CMK (cell line): ENCODE measurements around the gene BOD1L1.

Experiments used
- DNase-seq: peaks from one replicate; pipeline ENCODE4 v3.0.0-alpha.2; 2010; ENCODE audit warnings: low read depth

The BOD1L1 gene

DNA sequence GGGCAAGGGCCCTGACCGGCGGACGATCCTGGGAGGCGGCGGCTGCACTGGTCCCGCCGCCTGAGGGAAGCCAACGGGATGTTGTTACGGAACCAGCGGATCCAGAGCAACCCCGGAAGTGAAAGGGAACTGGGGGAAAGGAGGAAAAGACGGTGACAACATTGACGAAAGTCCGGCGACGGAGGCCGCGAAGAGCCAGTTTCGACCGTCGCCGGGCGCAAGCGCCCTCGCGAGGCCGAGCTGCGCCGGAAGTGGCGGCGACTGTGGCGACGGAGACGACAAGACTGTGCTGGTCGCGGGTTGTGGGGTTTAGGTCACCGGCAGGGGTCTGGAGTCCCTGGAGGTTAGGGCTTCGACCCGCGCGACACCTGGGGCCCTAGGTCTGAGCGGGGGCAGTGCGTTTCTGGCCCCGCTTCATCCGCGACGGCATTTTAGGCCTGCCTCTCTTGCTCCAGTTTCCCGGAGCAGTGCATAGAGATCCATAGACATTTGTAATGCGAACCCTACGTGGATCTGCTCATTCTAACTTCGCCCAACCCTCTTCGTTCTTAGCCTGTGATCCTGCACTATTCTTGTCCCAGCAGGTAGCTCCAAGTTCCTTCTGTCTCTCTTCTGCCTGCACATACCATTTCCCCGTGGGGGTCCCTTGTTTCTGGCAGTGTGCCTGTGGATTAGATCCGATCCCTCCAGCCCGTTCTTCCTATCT lies at the start of gene BOD1L1:
Gene BOD1L1 (minus strand): TSS at position 120 of the 706 bp plus-strand sequence. CDS start 138 bp downstream, outside the sequence.
- DNase-seq, result peak; percentile 76

GRCh38 chr4:13674971-13675370 lies 47.4 kb upstream of the BOD1L1 start:
- DNase-seq, result no peak

- DNase-seq, result no peak
Observed at GRCh38 chr4:13673167-13673566, 45.6 kb upstream of the BOD1L1 start.

GRCh38 chr4:13670456-13671160 lies 43.1 kb upstream of the BOD1L1 start:
- DNase-seq, result no peak

DNA sequence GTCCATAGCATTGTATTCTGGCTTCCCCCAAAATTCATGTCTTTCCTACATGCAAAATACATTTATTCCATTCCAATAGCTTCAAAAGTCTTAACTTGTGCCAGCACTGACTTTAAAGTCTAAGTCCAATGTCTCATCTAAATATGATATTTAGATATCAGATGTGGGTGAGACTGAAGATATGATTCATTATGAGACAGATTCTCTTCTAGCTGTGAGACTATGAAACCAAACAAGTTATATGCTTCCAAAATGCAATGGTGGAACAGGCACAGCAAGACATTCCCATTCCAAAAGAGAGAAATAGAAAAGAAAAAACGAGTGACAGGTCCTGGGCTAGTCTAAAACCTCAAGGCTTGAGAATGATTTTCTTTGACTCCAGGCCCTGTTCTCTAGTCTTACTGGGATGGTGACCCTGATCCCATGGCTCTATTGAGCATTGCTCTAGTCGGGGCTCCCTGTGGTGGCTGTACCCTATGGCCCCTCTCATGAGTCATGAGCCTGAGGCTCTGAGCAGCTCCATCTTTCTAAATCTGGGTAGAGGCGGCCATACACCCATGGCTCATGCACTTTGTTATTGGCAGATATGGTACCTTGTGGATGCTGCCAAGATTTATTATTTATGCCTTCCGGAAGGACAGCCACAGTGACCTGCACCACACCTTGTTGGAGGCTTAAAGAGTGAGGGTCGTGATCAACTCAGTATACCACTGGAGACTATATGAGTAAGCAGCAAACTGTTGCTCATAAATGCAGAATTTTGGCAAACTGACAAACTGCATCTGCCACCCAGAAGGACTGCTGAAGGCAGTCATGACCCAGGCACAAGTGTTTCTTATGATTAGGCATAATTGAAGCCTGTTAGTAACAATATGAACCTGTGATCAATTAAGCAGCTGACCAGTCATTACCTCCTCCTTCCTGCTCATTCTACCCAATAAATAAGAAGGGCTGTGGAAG lies 38.5 kb upstream of the BOD1L1 start:
- no peak for DNase-seq

DNA sequence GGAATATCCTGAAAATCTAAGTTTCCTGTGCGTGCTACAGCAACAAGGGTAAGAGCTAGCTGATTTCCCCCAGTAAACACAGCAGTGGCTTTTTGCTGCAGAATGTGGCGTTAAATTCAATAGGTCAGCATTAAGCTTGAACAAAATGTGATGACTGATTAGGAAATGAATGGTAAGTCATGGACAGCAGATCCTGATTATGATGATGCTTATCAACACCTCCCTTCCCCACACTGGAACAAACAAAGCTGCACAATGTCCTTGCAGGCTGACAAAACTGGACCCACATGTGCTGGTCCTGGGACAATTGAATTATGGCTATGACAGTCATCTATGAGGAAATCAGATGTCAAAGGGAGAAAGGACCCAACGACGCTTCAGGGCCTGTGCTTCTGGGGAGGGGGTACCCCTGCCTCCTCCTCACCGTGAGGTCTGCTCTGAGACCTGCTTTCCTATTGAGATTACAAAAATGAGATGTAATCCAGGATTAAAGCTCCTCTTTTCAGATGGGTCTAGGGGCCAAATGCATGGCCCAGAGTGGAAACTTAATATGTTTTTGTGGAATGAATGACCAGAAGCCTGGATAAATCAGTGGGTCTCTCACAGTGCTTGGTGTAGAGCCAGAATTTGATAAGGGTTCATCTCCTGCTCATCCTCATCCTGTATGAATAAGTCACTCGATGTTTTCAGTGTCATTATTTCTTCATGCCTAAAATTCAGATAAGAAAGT lies 32.0 kb upstream of the BOD1L1 start:
- DNase-seq, result no peak

- DNase-seq, result no peak
Observed at GRCh38 chr4:13656569-13657405, 29.3 kb upstream of the BOD1L1 start.

- DNase-seq, result no peak
Observed at GRCh38 chr4:13654162-13654797, 26.8 kb upstream of the BOD1L1 start.

DNA sequence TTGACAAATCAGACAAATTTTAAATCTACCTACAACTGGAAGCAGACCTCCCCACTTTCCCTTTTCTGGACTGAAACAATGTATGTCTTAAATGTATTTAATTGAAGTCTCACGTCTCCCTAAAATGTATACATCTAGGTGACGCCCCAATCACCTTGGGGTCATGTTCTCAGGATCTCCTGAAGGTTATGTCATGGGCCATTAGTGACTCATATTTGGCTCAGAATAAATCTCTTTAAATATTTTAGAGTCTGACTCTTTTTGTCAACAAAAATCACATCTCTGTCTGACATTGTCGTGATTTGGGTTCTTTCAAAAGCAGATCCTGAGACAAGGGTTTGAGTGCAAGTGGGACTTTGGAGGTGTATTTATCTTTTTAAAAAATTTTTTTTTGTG lies 26.2 kb upstream of the BOD1L1 start:
- DNase-seq, result no peak

GRCh38 chr4:13647031-13647430 lies 19.5 kb upstream of the BOD1L1 start:
- DNase-seq, result no peak

GRCh38 chr4:13645075-13645474 lies 17.6 kb upstream of the BOD1L1 start:
- DNase-seq, result no peak

GRCh38 chr4:13642170-13642950 lies 14.8 kb upstream of the BOD1L1 start:
- DNase-seq, result no peak

DNA sequence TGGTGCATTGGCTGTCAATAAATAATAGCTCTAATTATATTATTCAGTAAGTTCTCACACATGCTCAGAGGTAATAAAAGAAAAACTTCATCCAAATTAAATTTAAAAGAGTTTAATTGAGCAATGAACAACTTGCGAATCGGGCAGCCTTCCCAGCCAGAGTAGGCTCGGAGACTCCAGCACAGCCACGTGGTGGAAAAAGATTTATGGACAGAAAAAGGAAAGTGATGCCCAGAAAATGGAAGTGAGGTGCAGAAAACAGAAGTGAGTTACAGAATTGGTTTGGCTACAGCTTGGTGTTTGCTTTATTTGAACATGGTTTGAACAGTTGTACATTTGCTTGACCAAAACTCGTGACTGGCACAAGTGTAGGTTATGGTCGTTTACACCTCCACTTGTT lies 13.6 kb upstream of the BOD1L1 start:
- no peak for DNase-seq

DNA sequence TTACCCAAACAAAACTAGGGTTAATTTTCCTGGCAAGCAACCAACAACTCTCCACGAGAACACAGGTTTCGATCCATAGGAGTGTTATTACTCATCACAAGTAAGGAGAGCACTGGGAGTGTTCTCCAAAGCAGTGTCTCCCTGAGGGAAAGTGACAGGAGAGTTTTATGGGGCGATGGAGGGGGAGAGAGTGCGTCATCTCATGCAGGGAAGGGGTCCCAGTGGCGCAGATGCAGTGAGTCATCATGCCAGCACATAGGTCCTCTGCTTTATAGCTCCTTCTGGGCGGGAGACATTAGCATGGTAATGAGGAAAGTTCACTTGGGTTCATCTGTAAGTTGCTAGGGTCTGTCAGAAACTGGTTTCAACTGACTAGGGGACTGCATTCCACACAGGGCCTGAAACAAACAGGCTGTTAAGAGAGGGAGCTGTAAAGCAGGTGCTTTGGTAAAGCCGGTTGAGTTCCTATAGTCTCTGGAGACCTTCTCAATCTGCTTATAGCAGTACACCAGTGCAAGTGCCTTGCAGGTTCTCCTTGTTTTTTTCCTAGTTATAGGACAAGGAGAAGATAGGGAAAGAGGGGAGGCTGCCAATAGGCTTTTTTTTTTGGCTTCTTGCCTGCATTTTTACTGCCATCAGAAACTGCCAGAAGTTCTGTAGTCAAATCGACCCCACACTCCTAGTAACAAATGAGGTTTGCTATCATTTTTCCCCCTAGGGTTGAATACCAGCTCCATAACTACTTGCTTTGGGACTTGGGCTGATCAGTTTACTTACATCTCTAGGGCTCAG lies 12.8 kb upstream of the BOD1L1 start:
- no peak for DNase-seq

- no peak for DNase-seq
Observed at GRCh38 chr4:13635286-13635799, 7.8 kb upstream of the BOD1L1 start.

DNA sequence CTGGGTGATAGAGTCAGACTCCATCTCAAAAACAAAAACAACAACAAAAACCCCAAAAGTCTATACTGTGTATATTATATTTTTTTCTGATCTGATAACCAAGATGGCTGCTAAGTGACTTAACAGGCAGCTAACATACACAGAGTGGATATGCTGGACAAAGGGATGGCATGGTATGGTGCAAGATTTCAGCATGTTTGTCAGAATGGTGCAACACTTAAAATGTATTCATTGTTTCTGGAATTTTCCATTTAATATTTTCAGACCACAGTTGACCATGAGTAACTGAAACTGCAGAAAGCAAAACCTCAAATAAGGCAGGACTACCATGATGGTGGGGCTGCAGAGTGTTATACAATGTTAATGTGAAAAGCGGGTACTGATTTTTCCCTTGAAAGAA lies 6.1 kb upstream of the BOD1L1 start:
- DNase-seq, result no peak

DNA sequence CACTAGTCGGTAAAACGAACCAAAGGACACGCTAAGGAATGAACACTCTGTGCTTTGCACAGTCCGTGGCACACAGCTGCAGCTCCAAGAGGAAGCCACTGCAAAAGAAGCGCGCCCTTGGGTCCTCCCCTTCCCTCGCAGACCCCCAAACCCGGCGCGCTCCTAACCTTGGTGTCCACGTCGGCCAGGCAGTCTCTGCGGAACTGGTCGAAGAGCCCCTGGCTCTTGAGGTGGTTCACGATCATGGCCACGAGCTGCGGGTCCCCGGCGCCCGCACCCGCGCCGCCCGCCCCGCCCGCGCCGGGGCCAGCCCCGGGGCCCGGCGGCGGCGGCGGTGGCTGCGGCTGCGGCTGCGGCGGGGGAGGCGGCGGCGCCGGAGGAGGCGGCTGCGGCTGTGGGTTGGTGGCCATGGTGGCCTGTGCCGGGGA lies 333 bp downstream of the BOD1L1 start:
- peak; percentile 36 for DNase-seq

GRCh38 chr4:13626492-13627177 lies 890 bp downstream of the BOD1L1 start:
- no peak for DNase-seq
